Panc1 (cell line): ENCODE results near the gene NQO1. TPM values are rescaled to one million over a fixed set of nuclear protein-coding genes. Genes with fewer than 3 reads are reported as not detected.

ENCODE experiments used
- ATAC-seq: fragments of 200-7000 bp; cut with Tn5 transposase; 2 replicates; pipeline ENCODE4 v1.9.1; 2020; ENCODE audit warnings: mild to moderate bottlenecking, moderate library complexity
- BruUV-seq: library from RNA; stranded (reverse); fragments of 400-500 nt; replicated peaks from 2 replicates; lab custom pipeline; 2021; lab: Mats Ljungman, UMichigan
- CTCF ChIA-PET: fragments of 300-600 bp; sonication (Branson Sonifier 250); formaldehyde crosslinking; loops from one replicate; lab custom pipeline; 2022; ENCODE audit warnings: antibody characterized with exemption; lab: Charles Lee
- POLR2A ChIA-PET: fragments of 300-600 bp; sonication (Branson Sonifier 250); formaldehyde crosslinking; loops from one replicate; lab custom pipeline; 2022; ENCODE audit warnings: antibody characterized with exemption; lab: Charles Lee
- DNase-seq: peaks from one replicate; pipeline ENCODE4 v3.0.0-alpha.2; 2010; ENCODE audit warnings: low read depth, low spot score
- H3K27ac ChIP-seq: 2 replicates; pipeline ENCODE4 v1.5.1; 2011; ENCODE audit warnings: mild to moderate bottlenecking, low read length, inconsistent platforms
- H3K27me3 ChIP-seq: fragments of 200-500 bp; sonication (Bioruptor generic); 2 replicates; pipeline ENCODE4 v1.6.0; 2014; ENCODE audit warnings: low read length, inconsistent platforms; ENCODE audit not compliant: control insufficient read depth, insufficient read depth
- H3K36me3 ChIP-seq: fragments of 200-500 bp; sonication (Bioruptor generic); 2 replicates; pipeline ENCODE4 v1.5.1; 2014; ENCODE audit warnings: inconsistent platforms, mild to moderate bottlenecking, low read length, moderate library complexity; ENCODE audit not compliant: control insufficient read depth, insufficient read depth
- H3K4me1 ChIP-seq: 2 replicates; pipeline ENCODE4 v1.5.1; 2011; ENCODE audit warnings: inconsistent platforms, mild to moderate bottlenecking, low read length, moderate library complexity; ENCODE audit not compliant: control insufficient read depth, insufficient read depth
- H3K4me3 ChIP-seq, 2 experiments: 2 replicates each; pipeline ENCODE4 v1.5.1; 2011 to 2012; ENCODE audit warnings: low read depth in 2 of 2, low read length in 2 of 2, mild to moderate bottlenecking in 2 of 2, inconsistent platforms in 1 of 2, moderate library complexity in 1 of 2
- H3K9me3 ChIP-seq: fragments of 200-500 bp; sonication (Bioruptor generic); 2 replicates; pipeline ENCODE4 v1.5.1; 2014; ENCODE audit warnings: low read depth, mild to moderate bottlenecking, inconsistent platforms, low read length, moderate library complexity; ENCODE audit not compliant: control insufficient read depth, insufficient read depth
- CTCF ChIP-seq: fragments of 450-650 bp; IDR thresholded peaks from 2 replicates; pipeline ENCODE4 v1.5.1; 2017; ENCODE audit warnings: mild to moderate bottlenecking
- POLR2AphosphoS5 ChIP-seq: IDR thresholded peaks from 2 replicates; pipeline ENCODE4 v1.6.1; 2012; ENCODE audit warnings: mild to moderate bottlenecking, low read depth, low read length, moderate library complexity
- SIN3A ChIP-seq: IDR thresholded peaks from 2 replicates; pipeline ENCODE4 v1.6.1; 2012; ENCODE audit warnings: low read depth, mild to moderate bottlenecking, low read length, moderate library complexity, borderline replicate concordance; ENCODE audit not compliant: insufficient read depth
- TCF7L2 ChIP-seq: IDR thresholded peaks from 2 replicates; pipeline ENCODE4 v1.6.1; 2011; ENCODE audit warnings: mild to moderate bottlenecking, low read depth, low read length, inconsistent platforms
- in situ Hi-C: cut with HindIII; loops from 2 replicates; pipeline ENCODE4 v1.10.0; 2016; ENCODE audit warnings: low sequenced_read_pairs, low pct_unique_long_range_greater_than_20kb
- intact Hi-C: fragments of 100-400 bp; cut with micrococcal nuclease; formaldehyde crosslinking; loops from one replicate; pipeline ENCODE4 v1.10.0; 2022; ENCODE audit not compliant: unreplicated experiment
- total RNA-seq: library from RNA; stranded (reverse); gene quantifications from one replicate; pipeline ENCODE4 v1.2.1, GENCODE V29; 2021; ENCODE audit not compliant: unreplicated experiment
- TF ChIP-seq, protein P1 (sequence below), 2 experiments: IDR thresholded peaks; 2 replicates each; pipeline ENCODE4 v1.6.1; 2011 to 2012; ENCODE audit warnings: low read depth in 2 of 2, control low read depth in 1 of 2, low read length in 1 of 2, mild to moderate bottlenecking in 1 of 2, moderate library complexity in 1 of 2; ENCODE audit not compliant: insufficient read depth in 1 of 2

The NQO1 gene
- total RNA-seq, 1 experiment from 2014 or later, result 147 TPM

DNA sequence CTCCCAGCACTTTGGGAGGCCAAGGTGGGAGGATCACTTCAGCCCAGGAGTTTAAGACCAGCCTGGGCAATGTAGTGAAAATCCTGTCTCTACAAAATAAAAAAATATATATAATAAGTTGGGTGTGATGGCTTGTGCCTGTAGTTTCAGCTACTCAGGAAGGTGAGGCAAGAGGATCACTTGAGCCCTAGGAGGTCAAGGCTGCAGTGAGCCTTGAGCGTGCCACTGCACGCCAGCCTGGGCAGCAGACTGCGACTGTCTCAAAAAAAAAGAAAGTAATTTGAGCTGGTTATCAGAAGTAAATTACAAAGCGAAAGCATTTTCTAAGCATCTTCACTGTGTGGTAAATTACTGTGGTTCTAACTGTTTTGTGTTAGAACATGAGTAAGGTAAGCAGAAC is 66.2 kb downstream of the NQO1 start:
- Histone ChIP-seq H3K36me3 (peaks cover 29% of the 10 kb centered on the region), H3K9me3 (no peaks in the 10 kb centered on the region), H3K4me1 (no peaks in the 10 kb centered on the region), H3K27ac (no peak overlapping the region), H3K4me3 (no peak overlapping the region), H3K27me3 (no peaks in the 10 kb centered on the region)
- ChIA-PET CTCF (no interaction called here), POLR2A (no interaction called here)
- no peak for ATAC-seq
- no TSS peak for BruUV-seq
- TF ChIP-seq, protein P1, sequence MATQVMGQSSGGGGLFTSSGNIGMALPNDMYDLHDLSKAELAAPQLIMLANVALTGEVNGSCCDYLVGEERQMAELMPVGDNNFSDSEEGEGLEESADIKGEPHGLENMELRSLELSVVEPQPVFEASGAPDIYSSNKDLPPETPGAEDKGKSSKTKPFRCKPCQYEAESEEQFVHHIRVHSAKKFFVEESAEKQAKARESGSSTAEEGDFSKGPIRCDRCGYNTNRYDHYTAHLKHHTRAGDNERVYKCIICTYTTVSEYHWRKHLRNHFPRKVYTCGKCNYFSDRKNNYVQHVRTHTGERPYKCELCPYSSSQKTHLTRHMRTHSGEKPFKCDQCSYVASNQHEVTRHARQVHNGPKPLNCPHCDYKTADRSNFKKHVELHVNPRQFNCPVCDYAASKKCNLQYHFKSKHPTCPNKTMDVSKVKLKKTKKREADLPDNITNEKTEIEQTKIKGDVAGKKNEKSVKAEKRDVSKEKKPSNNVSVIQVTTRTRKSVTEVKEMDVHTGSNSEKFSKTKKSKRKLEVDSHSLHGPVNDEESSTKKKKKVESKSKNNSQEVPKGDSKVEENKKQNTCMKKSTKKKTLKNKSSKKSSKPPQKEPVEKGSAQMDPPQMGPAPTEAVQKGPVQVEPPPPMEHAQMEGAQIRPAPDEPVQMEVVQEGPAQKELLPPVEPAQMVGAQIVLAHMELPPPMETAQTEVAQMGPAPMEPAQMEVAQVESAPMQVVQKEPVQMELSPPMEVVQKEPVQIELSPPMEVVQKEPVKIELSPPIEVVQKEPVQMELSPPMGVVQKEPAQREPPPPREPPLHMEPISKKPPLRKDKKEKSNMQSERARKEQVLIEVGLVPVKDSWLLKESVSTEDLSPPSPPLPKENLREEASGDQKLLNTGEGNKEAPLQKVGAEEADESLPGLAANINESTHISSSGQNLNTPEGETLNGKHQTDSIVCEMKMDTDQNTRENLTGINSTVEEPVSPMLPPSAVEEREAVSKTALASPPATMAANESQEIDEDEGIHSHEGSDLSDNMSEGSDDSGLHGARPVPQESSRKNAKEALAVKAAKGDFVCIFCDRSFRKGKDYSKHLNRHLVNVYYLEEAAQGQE (IDR thresholded peaks at IDR 0.05; ENCODE audit: insufficient read depth in 1 of 2, low read depth in 2 of 2, low read length in 1 of 2), result no peak
- TF ChIP-seq TCF7L2 (no peak), CTCF (no peak), POLR2AphosphoS5 (no peak), SIN3A (no peak)
- in situ Hi-C loops, result no loop called here
- DNase-seq, result no peak
- intact Hi-C loops, result no loop called here

Other genes starting within 250 kb of the NQO1 start
- 57.0 TPM for gene NFAT5, start 160.6 kb downstream of the NQO1 start, total RNA-seq
- 48.3 TPM for gene NOB1, start 28.4 kb upstream of the NQO1 start, total RNA-seq
- 22.8 TPM for gene WWP2, start 35.8 kb upstream of the NQO1 start, total RNA-seq
- 0.46 TPM for gene CLEC18A, start 224.8 kb upstream of the NQO1 start, total RNA-seq